ENCODE data around the gene TRPC4.

The TRPC4 gene

DNA sequence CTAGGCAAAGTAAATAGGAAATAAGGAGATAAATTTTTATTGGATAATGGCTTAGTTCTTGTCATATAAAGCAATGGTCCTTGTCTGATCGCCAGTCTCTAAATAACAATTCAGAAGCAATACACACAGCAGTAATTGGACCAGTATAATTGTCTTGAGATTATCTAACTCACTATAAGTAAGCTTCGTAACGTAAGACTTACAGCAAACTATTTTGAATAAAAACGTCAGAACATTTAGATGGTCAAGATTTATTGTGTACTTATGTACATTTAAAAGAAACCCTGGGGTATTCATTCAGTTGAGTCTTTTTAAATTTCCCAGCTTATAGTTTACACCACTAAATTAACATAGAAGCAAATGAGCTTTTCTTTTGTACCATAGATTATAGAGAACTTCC, 20.2 kb upstream of the TRPC4 start:
- no peak overlapping the region for H3K4me2 ChIP-seq (ENCODE audit: low read length)
- no peaks in the 10 kb centered on the region for H3K36me3 ChIP-seq (replicated peaks; ENCODE audit: low read depth, low read length)
- H3K27me3 ChIP-seq (ENCODE audit: low read depth, low read length), result 0 out of 2 replicates have a peak, but pooled peaks cover 4% of the 10 kb centered on the region
- peaks cover 5% of the 10 kb centered on the region for H3K4me1 ChIP-seq (ENCODE audit: low read length)
- H4K20me1 ChIP-seq (ENCODE audit: insufficient read depth, low read length), result no peaks in the 10 kb centered on the region
- H3K27ac ChIP-seq (ENCODE audit: low read length), result no peak overlapping the region
- no peak overlapping the region for H3K9ac ChIP-seq (ENCODE audit: low read length)
- H2AFZ ChIP-seq (ENCODE audit: low read depth, low read length), result no peak overlapping the region
- no peak overlapping the region for H3K4me3 ChIP-seq (ENCODE audit: low read length)
- no peaks in the 10 kb centered on the region for H3K9me3 ChIP-seq (ENCODE audit: insufficient read depth, low read length)
- no peak for TF ChIP-seq EZH2phosphoT487 (IDR thresholded peaks at IDR 0.05; ENCODE audit: low read depth)
- TF ChIP-seq, protein P1, sequence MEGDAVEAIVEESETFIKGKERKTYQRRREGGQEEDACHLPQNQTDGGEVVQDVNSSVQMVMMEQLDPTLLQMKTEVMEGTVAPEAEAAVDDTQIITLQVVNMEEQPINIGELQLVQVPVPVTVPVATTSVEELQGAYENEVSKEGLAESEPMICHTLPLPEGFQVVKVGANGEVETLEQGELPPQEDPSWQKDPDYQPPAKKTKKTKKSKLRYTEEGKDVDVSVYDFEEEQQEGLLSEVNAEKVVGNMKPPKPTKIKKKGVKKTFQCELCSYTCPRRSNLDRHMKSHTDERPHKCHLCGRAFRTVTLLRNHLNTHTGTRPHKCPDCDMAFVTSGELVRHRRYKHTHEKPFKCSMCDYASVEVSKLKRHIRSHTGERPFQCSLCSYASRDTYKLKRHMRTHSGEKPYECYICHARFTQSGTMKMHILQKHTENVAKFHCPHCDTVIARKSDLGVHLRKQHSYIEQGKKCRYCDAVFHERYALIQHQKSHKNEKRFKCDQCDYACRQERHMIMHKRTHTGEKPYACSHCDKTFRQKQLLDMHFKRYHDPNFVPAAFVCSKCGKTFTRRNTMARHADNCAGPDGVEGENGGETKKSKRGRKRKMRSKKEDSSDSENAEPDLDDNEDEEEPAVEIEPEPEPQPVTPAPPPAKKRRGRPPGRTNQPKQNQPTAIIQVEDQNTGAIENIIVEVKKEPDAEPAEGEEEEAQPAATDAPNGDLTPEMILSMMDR (IDR thresholded peaks at IDR 0.05; ENCODE audit: low read depth, low read length), result no peak
- H3K79me2 ChIP-seq (ENCODE audit: low read length), result no peaks in the 10 kb centered on the region

DNA sequence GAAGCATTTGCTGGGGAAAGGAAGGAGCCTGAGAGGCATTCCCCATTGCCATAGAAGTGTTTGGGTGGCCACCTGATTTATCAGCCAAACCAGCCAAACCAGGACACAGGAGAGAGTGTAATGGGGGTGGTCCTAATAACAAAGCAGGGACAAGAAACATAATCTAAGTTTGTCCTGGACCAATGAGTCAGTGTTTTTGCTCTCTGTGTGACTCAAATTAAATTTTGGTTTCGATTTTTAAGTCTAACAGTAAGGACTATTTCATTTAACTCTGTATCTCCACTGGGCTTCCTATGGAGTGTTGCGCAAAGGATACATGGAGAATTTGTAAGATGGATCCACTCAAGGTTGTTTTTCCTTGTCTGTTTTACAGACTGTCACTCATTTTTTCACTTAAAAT, 19.5 kb upstream of the TRPC4 start:
- H3K4me3 ChIP-seq (ENCODE audit: low read length), result no peak overlapping the region
- no peak overlapping the region; the same call in 1 of the 2 replicates for H2AFZ ChIP-seq (ENCODE audit: low read depth, low read length)
- H3K27ac ChIP-seq (ENCODE audit: low read length), result no peak overlapping the region
- H3K36me3 ChIP-seq (replicated peaks; ENCODE audit: low read depth, low read length), result no peaks in the 10 kb centered on the region
- H3K79me2 ChIP-seq (ENCODE audit: low read length), result no peaks in the 10 kb centered on the region
- peaks cover 5% of the 10 kb centered on the region for H3K4me1 ChIP-seq (ENCODE audit: low read length)
- TF ChIP-seq, protein P1 (IDR thresholded peaks at IDR 0.05; ENCODE audit: low read depth, low read length), result no peak
- TF ChIP-seq EZH2phosphoT487 (IDR thresholded peaks at IDR 0.05; ENCODE audit: low read depth), result no peak
- H3K9me3 ChIP-seq (ENCODE audit: insufficient read depth, low read length), result no peaks in the 10 kb centered on the region
- H3K4me2 ChIP-seq (ENCODE audit: low read length), result no peak overlapping the region
- no peak overlapping the region for H3K9ac ChIP-seq (ENCODE audit: low read length)
- 0 out of 2 replicates have a peak, but pooled peaks cover 4% of the 10 kb centered on the region for H3K27me3 ChIP-seq (ENCODE audit: low read depth, low read length)
- H4K20me1 ChIP-seq (ENCODE audit: insufficient read depth, low read length), result no peaks in the 10 kb centered on the region

DNA sequence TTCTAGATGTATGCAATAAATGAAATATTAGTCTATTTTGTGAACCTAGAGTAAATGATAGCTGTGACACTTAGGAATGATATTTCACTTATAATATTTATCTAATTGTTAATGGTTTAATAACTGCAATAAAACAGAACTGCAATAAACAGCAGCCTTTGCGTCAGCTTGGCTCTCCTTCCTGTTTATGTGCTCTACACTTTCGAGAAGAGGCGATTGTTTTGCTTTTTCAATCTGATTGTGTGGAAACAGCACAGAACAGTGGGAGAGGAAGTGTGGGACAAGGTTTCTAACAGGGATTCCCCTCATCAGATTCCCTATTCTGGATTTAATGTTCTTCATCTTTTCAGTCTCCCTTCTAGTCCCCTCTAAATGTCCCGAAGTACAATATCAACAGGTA, 17.3 kb upstream of the TRPC4 start:
- no peaks in the 10 kb centered on the region for H4K20me1 ChIP-seq (ENCODE audit: insufficient read depth, low read length)
- no peak overlapping the region for H3K4me3 ChIP-seq (ENCODE audit: low read length)
- H3K27ac ChIP-seq (ENCODE audit: low read length), result no peak overlapping the region
- no peaks in the 10 kb centered on the region for H3K36me3 ChIP-seq (replicated peaks; ENCODE audit: low read depth, low read length)
- H3K9me3 ChIP-seq (ENCODE audit: insufficient read depth, low read length), result no peaks in the 10 kb centered on the region
- H3K4me1 ChIP-seq (ENCODE audit: low read length), result peaks cover 5% of the 10 kb centered on the region
- no peak overlapping the region for H3K9ac ChIP-seq (ENCODE audit: low read length)
- no peaks in the 10 kb centered on the region for H3K79me2 ChIP-seq (ENCODE audit: low read length)
- TF ChIP-seq EZH2phosphoT487 (IDR thresholded peaks at IDR 0.05; ENCODE audit: low read depth), result no peak
- TF ChIP-seq, protein P1 (IDR thresholded peaks at IDR 0.05; ENCODE audit: low read depth, low read length), result no peak
- H2AFZ ChIP-seq (ENCODE audit: low read depth, low read length), result no peak overlapping the region
- peak overlapping the region; percentile 23 for H3K4me2 ChIP-seq (ENCODE audit: low read length)
- 0 out of 2 replicates have a peak, but pooled peaks cover 4% of the 10 kb centered on the region for H3K27me3 ChIP-seq (ENCODE audit: low read depth, low read length)

DNA sequence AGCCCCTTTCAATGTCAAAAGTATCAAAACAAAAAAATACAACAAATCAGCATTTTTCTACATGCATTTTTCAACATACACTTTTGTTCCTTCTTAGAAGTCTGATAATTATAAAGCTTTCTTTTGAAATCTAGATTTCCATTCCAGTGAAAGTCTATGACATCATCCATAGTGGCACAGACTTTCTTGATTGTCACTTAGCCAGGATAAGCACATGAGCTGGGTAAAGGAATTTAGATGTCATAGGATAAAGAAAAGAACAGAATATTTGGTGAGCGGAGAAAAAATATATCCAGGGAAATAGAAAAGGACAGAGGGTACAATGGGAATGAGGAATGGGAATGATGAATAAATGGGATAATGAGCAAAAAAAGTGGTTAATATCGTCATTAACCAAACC, 15.1 kb upstream of the TRPC4 start:
- no peak for TF ChIP-seq EZH2phosphoT487 (IDR thresholded peaks at IDR 0.05; ENCODE audit: low read depth)
- TF ChIP-seq, protein P1 (IDR thresholded peaks at IDR 0.05; ENCODE audit: low read depth, low read length), result no peak
- Histone ChIP-seq H3K9ac (ENCODE audit: low read length) (no peak overlapping the region), H3K9me3 (ENCODE audit: insufficient read depth, low read length) (no peaks in the 10 kb centered on the region), H2AFZ (ENCODE audit: low read depth, low read length) (no peak overlapping the region), H4K20me1 (ENCODE audit: insufficient read depth, low read length) (no peaks in the 10 kb centered on the region), H3K4me2 (ENCODE audit: low read length) (no peak overlapping the region), H3K27ac (ENCODE audit: low read length) (no peak overlapping the region), H3K27me3 (ENCODE audit: low read depth, low read length) (0 out of 2 replicates have a peak, but pooled peaks cover 4% of the 10 kb centered on the region), H3K4me1 (ENCODE audit: low read length) (peaks cover 5% of the 10 kb centered on the region), H3K79me2 (ENCODE audit: low read length) (no peaks in the 10 kb centered on the region), H3K4me3 (ENCODE audit: low read length) (no peak overlapping the region), H3K36me3 (replicated peaks; ENCODE audit: low read depth, low read length) (no peaks in the 10 kb centered on the region)

All from OCI-LY3 (cell line).